ENCODE results near the gene SMIM33.
A peak's percentile ranks its signal among the peaks of the same experiment; 100 is the strongest.
"Not testable (repeated sequence)": the region's sequence is repeated elsewhere in the genome, so short reads cannot be mapped to it uniquely, and the experiment has no call there.

Gene SMIM33

DNA sequence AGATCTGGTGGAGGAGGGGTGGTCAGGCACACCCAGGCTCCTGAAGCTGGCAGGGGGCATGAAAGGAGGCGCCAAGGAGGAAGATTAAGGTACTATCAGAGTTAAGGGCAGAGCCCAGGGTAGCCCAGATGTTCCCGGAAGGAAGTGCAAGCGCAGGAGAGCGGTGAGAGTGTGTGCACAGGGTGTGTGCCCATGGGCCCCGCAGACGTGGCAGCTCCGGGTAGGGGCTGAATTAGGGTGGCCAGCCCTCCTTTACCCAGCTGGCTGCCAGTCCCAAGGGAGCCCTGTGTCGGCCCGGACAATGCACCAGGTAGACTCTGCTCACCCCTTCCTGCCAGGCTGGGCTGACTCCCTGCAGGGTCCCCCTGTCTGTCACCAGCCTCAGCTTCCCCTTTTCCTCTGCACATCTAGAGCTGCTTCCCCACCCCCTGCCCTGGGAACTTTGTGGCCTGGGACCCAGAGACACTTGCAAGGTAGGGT is at the start of gene SMIM33:
Gene SMIM33 (plus strand): TSS at position 184 of the 480 bp plus-strand sequence. CDS start 118 bp downstream, at position 302.
- DNase-seq = no peak

GRCh38 chr5:139422307-139422893 is 48.4 kb upstream of the SMIM33 start:
- DNase-seq = peak; percentile 72

DNA sequence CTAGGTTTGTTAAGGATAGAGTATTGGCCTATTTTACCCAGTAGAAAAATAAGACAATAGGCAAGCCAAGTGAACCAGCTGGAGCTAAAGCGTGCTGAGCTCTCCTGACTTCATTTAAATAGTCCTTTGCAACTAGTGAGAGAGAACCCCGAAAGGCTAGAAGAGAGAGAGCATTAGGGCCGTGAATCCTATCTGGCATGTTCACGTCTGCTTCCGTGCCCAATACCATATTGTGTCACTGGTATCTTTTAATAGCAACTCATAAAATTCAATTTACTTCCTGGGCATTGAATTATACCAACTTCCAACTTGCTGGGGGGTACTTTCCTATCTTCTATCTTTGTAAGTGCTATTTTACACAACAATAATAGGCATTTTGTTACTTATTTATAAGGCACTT is 45.3 kb upstream of the SMIM33 start:
- DNase-seq = no peak

GRCh38 chr5:139426203-139426885 is 44.5 kb upstream of the SMIM33 start:
- DNase-seq = peak; percentile 81

GRCh38 chr5:139430015-139430414 is 40.8 kb upstream of the SMIM33 start:
- DNase-seq = no peak

DNA sequence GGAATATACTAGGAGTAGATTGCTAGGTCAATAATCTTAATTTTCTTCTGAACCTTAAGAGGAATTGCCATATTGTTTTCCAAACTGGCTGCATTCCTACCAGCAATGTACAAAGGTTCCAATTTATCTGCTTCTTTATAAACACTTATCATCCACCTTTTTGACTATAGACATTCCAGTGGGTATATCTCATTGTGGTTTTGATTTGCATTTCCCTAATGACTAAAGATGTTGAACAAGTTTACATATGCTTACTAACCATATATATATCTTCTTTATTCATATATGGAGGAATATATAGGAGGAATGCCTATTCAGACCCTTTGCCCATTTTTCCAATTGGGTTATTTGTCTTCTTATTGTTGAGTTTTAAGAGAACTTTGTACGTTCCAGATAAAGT is 39.1 kb upstream of the SMIM33 start:
- DNase-seq = no peak

DNA sequence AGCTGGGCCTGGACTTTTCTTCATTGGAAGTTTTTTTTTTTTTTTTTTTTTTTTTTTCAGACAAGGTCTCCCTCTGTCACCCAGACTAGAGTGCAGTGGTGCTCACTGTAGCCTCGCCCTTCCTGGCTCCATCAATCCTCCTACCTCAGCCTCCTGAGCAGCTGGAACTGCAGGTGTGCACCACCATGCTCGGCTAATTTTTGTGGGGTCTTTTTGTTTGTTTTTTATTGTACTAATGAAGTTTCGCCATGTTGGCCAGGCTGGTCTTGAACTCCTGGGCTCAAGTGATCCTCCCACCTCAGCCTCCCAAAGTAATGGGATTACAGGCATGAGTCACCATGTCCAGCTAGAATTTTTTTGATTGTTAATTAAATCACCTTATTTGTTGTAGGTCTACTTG is 35.1 kb upstream of the SMIM33 start:
- no peak for DNase-seq

DNA sequence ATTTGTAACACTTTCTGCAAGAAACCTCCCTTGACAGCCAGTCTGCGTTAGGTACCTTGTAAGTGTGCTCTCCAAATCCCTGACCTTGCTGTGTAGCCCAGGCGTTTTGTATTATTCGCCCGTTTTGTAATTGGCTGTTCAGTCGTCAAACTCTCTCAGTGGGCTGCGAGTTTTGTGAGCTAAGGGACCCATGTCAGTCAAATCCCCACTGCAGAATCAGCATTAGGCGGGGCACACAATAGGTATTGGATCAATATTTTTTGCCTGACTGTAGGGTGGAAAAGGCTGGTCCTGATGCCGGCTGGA is 32.1 kb upstream of the SMIM33 start:
- no peak for DNase-seq

DNA sequence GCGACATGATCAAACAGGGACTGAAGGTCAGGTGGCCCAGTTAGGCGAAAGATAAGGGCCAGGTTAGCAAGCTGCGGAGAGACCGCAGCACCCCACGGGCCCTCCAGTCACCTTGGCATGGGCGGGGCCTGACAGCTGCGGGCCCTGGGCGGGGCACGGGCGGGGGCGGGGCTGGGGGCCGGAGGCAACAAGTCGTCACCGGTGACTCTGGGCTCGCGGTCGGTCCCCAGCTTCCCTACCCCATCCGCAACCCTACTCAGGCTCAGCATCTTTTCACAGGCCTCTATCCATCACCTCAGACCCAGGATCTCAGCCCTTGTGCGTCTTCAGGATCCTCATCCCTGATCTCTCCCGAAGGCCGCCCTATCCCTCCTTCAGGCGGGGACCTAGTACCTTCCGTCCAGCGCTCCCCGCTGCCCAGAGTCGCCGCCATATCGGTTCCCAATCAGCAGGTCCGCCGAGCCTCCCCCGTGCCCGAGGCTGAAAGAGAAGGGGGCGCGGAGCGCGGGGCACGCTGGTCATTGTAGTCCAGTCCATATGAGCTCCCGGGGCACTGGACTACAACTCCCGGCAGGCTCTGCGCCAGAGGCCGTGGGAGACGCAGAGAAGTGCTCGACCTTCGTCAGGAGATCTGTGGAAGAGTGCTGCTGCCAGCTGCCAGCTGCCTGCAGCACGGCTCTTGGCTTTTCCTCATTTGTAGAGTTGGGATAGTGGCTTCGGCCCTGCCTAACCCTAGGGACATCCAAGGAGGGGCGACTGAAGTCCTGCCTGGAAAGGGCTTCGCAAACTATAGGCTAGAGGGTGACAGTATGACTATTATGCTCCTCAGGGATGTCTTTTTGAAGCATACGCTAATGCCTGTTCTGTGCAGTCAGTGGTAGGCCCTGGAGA is 31.5 kb upstream of the SMIM33 start, which contains the start of gene DNAJC18:
Gene DNAJC18 (minus strand): TSS at position 513 of the 891 bp plus-strand sequence. CDS start 80 bp downstream, at position 433.
- DNase-seq = peak; percentile 89

- DNase-seq = not testable (repeated sequence)
Observed at GRCh38 chr5:139440416-139440815, 30.4 kb upstream of the SMIM33 start.

DNA sequence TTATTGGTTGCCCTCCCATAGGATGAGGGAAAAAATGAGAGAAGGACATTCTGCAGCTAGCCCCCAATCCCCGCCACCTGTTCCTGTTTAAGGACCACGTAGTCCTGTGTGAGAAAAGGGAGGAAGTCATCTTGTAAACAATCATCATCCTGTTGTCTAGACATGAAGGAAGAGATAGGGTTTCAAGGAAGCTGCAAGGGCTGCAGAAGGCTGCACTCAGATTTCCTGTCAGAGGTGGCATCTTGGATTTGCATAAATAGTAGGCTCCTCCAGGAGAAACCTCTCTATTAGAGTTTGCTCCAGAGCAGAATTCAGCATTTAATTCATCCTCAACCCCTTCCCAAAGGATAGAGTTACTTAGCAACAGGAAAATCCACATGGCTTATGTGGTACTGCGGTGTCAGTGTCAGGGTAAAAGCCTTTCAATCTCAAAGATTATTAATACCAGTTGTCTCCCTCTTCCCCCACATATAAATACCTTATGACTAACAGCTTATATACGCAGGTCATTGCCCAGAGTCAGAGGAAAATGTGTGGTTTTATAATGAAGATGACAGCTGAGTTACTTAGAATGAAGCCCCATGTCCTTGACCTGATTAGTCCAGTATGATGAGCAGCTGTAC is 26.9 kb upstream of the SMIM33 start:
- DNase-seq = peak; percentile 95

- DNase-seq = peak; percentile 85
Observed at GRCh38 chr5:139445325-139446170, 25.3 kb upstream of the SMIM33 start.

DNA sequence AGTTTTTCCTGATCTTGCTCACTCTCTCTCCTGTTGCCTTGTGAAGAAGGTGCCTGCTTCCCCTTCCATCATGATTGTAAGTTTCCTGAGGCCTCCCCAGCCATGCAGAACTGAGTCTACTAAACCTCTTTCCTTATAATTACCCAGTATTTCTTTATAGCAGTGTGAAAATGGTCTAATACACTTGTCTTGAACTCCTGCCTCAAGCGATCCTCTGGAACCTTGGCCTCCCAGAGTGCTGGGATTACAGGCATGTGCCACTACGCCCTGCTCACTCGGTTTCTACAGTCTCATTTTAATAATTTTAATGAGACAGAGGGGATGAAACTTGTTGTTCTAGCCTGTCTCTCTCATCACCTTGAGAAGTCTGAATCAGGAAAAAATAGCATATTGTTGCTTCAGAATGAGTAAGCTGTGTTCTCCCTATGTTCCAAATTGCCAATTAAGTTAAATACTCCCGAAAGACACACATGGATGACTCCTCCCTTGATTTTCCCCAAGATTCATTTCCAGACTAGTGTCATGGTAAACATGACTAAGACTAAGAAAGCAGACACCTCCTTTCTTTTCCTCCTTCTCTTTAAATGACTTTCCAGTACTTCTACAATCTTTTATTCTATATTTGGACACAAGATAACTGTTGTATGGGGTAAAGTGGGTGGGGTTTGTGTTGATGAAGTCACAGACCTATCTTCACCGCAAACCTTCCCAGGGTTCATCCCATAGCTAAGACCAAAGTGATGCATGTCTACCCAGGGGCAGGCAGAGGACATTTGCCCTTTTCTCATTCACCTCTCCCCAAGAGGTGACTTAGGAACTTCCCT is 23.6 kb upstream of the SMIM33 start:
- peak; percentile 83 for DNase-seq

- no peak for DNase-seq
Observed at GRCh38 chr5:139451176-139451575, 19.6 kb upstream of the SMIM33 start.

- DNase-seq = no peak
Observed at GRCh38 chr5:139451878-139452660, 18.7 kb upstream of the SMIM33 start.

DNA sequence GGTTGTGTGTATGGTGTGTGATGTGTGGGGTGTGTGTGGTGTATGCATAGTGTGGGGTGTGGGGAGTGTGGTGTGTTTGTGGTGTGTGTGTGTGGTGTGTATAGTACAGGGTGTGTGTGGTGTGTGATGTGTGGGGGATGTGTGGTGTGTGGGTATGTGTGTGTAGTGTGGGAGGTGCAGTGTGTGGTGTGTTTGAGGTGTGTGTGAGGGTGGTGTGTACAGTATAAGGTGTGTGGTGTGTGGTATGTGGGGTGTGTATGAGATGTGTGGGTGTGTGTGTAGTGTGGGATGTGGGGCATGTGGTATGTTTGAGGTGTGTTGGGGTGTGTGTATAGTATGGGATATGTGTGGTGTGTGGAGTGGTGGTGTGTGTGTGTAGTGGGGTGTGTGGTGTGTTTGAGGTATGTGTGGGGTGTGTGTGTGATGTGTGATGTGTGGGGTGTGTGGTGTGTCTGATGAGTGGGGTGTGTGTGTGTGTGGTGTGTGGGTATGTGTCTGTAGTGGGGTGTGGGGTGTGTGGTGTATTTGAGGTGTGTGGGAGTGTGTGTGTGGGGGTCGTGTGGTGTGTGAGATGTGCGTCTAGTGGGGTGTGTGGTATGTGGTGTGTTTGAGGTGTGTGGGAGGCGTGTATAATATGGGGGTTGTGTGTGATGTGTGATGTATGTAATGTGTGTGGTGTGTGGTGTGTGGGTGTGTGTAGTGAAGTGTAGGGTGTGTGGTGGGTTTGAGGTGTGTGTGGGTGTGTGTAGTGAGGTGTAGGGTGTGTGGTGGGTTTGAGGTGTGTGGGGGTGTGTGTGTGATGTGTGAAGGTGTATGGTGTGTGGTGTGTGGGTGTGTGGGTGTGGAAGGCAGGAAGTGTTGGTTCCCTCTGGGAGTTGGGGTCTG is 16.9 kb upstream of the SMIM33 start:
- DNase-seq = no peak

DNA sequence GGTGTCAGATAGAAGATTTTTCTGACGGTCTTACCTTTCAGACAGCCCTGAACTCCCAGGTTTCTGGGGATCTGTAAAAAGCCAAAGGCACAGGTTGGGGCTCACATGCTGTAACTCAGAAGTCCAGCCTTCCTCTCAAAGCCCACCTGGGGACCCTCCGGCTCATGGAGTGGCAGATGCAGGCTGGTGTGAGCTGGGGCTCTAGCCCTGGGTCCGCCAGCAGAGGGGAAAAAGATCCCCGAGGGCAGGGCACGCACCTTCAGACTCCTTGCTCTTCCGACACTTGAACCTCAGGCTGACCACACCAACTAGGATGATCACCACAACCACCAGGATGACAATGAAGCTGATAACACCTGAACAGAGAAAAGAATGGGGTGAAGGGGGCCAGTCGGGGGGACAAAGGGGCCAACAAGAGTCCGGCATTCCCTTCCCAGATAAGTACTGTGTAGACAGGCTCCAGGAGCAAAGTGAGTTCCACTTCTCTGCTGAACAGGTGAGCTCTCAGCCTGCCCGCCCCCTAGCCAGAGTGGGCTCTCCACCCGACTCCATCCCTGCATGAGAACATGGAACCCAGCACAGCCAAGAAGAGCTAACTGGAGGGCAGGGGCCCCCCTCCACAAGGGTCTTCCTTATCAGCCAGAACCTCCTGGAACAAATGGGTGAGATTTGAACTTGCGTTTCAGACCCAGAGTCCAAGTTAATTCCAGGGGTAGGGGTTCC is 16.1 kb upstream of the SMIM33 start:
- DNase-seq = no peak

DNA sequence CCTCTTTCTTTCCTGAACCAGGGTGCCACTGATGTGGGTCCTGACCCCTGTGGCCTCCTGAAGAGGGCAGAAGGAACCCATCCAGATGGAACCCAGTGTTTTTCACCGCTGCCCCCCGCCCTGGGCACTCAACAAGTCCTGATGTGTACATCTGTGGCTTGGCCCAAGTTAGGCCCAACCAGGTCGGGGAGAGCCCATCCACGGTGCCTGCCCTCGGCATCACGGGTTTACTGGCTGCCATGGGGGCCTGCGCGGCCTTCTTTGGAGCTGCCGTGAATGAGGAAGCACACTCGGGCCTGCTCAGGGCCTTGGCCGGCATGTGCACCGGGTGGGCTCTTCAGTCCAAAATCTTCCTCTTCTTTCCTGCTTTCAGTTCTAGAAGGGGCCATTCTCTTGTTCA is 14.0 kb upstream of the SMIM33 start:
- DNase-seq = no peak

DNA sequence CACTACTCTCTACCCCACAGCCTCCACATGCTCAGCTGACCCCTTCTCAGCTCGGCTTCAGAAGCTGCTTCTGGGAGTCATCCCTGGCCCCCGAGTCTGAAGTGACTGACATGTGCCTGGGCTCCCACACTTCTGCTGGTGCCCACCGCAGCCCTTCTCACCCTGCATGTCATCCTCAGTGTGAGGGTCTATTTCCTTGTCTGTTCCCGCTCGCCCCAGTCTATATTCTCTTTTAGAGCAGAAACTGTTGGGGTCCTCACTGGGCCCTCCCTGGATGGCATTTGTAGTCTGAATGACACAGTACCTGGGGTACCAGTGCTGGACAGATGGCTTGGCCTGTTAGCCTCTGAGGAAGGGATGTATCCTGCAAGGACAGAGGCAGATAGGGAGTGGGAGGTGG is 13.6 kb upstream of the SMIM33 start:
- no peak for DNase-seq
